HG03095 (cell line): ENCODE measurements around the gene SIGLEC8.
A peak's percentile ranks its signal among the peaks of the same experiment; 100 is the strongest.
"Not testable (repeated sequence)": the region's sequence is repeated elsewhere in the genome, so short reads cannot be mapped to it uniquely, and the experiment has no call there.

Experiments used
- ATAC-seq: cut with Tn5 transposase; IDR thresholded peaks from one replicate; pipeline ENCODE4 v1.9.1; 2021; ENCODE audit warnings: moderate library complexity; ENCODE audit not compliant: unreplicated experiment

The SIGLEC8 gene

GRCh38 chr19:51448011-51448410, 10.2 kb downstream of the SIGLEC8 start:
- ATAC-seq, result no peak

DNA sequence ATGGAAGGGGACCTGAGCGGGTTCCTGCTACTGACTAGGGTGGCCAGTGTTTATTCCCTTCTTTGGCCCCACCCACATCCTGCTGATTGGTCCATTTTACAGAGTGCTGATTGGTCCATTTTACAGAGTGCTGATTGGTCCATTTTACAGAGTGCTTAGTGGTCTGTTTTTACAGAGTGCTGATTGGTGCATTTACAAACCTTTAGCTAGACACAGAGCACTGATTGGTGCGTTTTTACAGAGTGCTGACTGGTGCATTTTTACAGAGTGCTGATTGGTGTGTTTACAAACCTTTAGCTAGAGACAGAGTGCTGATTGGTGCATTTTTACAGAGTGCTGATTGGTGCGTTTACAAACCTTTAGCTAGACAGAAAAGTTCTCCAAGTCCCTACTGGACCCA, 10.7 kb downstream of the SIGLEC8 start:
- ATAC-seq, result not testable (repeated sequence)

GRCh38 chr19:51441410-51442390, 16.6 kb downstream of the SIGLEC8 start:
- peak; percentile 83 for ATAC-seq

DNA sequence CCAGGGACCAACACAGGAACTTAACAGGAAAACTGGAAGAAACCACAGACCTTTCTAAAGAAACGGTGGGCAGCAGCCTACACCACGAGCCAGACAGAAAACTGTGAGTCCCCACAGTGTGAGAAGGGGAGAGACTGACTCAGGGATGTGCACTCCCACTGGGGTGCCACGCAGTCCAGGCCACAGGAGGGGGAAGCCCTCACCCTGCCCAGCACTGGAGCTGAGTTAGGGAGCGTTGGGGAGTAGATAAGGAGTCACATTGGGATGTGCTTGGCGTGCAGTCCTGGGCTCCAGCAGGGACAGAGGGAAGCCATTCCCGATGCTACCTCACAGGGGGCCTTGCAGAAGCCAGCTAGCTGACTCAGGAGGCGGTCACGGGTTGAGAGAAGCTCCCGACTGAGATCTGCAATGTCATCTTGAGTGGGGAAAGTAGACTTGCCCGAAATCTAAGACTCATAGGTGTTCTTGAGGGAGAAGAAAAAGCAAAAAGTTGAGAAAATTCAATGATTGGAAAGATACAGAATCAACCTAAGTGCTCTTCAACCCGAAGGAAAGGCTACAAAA, 17.3 kb downstream of the SIGLEC8 start:
- no peak for ATAC-seq

DNA sequence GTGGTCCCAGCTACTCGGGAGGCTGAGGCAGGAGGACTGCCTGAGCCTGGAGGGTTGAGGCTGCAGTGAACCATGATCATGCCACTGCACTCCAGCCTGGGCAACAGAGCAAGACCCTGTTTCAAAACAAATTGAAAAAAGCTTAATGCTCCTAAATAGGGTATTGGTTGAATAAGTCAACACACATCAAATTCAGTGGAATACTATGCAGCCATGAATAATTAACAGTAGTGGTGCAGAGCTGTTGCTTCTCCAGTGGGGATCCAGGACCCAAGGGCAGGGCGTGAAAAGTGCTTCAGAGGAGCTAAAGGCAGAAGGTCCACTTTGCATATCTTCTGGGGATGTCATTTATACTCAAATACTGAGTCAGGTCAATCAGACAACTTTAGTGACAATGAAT, 18.2 kb downstream of the SIGLEC8 start:
- no peak for ATAC-seq

- no peak for ATAC-seq
These were observed 19.2 kb downstream of the SIGLEC8 start for GRCh38 chr19:51439021-51439465.

DNA sequence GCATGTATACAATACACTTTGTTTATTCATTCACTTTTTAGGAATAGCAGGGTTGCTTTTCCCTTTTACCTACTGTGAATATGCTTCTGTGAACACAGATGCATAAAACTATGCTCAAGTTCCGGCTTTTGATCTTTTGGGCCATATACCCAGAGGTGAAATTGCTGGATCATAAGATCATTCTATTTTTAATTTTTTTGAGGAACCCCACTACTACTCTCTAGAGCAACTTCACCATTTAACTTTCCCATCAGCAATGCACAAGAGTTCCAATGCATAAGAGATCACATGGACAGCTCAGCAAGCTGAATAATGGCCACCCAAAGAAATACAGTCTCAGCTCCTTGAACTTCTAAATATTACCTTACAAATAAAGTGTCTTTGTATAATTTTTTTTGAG, 23.8 kb downstream of the SIGLEC8 start:
- ATAC-seq, result no peak

DNA sequence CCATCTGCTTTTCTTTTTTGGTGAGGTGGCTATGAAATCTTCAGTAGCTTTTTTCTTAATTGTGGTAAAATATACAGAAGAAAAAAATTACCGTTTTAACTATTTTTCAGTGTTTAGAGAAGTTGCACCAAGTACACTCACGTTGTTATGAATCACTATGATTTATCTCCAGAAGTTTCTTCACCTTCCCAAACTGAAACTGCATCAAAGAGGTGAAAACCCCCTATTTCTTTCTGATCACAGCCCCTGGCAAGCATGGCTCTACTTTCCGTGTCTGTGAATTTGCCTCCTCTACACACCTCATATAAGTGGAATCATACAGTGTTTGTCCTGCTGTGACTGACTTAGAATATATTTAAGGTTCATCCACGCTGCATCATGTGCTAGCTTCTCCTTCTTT, 25.2 kb downstream of the SIGLEC8 start:
- no peak for ATAC-seq

GRCh38 chr19:51431124-51431523, 27.1 kb downstream of the SIGLEC8 start:
- no peak for ATAC-seq

DNA sequence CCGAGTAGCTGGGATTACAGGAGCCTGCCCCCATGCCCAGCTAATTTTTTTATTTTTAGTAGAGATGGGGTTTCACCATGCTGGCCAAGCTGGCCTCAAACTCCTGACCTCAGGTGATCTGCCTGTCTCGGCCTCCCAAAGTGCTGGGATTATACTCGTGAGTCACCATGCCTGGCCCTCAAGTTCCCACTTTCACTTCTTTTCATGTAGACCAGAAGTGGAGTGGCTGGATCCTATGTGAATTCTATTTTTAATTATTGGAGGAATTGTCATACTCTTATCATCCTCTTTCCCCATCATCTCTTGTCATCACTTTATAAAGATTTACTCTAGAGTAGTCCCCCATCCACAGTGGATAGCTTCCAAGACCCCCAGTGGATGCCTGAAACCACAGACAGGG, 28.0 kb downstream of the SIGLEC8 start:
- ATAC-seq, result no peak

- no peak for ATAC-seq
These were observed 31.1 kb downstream of the SIGLEC8 start for GRCh38 chr19:51427201-51427600.

- no peak for ATAC-seq
These were observed 36.2 kb downstream of the SIGLEC8 start for GRCh38 chr19:51422053-51422448.

DNA sequence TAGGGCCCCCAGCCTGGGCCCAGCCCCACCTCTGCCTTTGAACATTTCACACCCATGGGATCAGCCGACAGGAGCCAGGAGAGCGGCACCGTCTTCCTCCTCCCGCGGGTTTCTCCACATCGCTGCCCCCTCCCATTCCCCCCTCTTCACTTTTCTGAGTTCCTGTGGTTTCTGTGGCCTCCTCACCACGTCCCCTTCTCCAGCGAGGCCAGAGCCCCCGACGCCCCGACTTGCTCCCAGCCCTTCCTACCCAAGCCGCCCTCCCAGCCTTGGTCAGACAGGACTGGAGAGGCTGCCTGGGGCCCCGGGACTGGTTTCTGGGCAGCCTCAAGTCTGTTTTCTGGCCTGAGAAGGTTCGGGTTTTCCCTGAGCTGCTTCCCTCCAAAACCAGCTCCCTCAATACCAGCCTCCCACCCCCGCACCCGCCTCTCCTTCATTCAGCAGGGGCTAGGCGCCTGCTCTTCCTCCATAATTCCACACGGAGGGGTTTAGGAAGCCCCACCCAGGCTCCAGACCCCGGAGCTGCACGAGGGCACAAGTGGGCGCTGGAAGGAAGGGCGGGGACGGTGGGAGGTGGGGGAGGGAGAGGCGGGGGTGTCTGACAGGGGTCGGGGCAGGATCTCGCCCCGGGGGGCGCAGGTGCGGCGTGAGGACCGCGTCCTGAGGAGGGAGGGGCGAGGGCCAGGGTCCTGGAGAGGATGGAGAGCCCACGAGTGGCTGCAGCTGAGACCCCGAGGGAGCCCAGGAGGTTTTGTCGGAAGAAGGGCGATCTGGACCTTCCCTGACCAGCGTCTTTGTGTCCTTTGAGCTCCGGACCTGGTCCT, 36.8 kb downstream of the SIGLEC8 start:
- ATAC-seq, result no peak

- not testable (repeated sequence) for ATAC-seq
These were observed 37.7 kb downstream of the SIGLEC8 start for GRCh38 chr19:51420511-51420910.

DNA sequence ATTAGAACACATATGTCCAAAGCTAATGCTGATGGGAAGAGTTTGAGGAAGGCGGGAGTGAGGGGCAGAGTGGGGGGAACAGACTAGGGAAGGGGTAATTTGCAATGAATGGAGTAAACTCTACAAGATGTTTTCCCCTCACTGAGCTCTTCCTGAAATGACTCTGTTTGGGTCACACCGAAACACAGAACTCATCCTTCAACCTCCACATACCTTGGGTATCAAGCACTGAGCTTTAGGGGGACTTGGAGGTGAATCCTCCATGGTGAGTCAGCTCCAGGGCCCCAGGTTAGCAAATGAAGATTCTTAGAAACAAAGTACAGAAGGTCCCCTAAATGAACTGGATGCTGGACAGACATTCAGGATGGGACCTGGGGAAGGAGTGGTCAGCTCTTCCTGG, 39.5 kb downstream of the SIGLEC8 start:
- ATAC-seq, result no peak

- ATAC-seq, result peak; percentile 35
These were observed 40.5 kb downstream of the SIGLEC8 start for GRCh38 chr19:51417810-51418157.

- ATAC-seq, result peak; percentile 56
These were observed 41.0 kb downstream of the SIGLEC8 start, which contains the start of gene SIGLEC10 for GRCh38 chr19:51417107-51417809. Gene SIGLEC10, minus strand, starts transcription at chr19:51417642. Its CDS starts 61 bp downstream, at chr19:51417581.

DNA sequence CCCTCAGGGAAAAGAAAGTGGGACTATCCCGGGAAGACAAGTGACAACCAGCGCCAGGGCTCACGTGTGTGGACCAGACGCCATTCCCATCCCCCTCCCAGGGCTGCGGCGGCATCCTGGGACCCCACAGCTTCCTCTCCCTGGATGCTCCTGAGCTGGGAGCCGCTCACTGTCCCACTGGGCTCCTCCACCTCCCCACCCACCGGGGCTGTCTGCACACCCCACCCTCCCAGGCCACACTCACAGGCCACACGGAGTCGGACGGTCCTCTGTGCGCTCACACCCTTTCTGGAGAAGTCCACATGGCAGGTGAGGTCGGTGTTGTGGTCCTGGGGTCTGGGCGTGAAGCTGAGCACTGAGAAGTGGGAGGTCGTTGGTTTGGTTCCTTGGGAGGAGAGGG, 41.8 kb downstream of the SIGLEC8 start:
- not testable (repeated sequence) for ATAC-seq

DNA sequence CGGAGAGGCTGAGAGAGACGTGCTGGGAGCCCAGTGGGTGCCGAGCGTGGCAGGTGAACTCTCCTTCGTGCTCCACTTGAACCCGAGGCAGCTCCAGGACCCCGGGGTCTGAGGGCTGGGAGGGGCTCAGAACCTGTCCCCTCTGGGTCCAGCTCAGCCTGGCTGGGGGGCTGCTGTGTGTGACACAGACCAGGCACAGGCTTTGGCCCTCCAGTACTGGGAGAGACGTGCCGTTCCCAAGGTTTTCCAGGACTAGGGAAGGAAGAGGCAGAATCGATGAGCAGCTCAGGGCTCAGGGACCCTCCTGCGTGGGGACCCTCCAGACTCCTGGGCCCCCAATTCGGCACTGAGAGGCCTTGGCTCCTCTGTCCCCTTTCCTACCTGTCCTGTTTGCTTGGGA, 43.1 kb downstream of the SIGLEC8 start:
- ATAC-seq, result no peak

DNA sequence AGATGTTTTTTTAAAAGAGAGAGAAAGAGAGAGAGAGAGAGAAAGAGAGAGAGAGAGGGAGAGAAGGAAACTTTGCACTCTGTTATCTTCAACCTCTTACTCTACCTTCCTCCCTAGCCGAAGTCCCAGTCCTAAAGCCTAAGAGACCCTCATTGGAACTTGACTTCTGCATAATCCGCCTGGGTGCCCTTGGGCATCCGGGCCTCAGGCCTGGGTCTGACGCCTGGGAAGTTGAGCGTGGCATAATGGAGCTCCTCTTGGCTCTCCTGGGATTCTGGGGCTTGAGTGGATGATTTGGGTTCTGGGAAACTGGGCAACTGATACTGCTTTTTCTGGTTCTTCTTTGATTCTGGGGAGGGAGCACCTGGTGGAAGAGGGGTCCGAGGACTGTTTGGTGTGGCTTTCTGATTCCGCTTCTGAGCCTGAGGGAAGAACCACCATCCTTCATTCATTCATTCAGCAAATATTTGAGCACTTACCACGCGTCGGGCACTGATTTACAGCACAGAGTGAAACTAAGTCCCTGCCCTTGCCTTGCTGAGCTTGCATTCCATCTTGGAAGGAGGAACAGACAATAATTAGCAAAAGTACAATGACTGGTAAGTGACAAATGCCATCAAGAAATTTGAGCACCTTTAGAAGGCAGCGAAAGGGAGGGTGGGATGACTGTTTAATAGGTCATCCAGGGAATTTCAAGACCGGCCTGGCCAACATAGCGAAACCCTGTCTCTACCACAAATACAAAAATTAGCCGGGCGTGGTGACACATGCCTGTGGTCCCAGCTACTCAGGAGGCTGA, 47.1 kb downstream of the SIGLEC8 start:
- no peak for ATAC-seq
